BJ (cell line): ENCODE data around the gene ENOX1. TPM values are rescaled to one million over a fixed set of nuclear protein-coding genes. Genes with fewer than 3 reads are reported as not detected.

ENCODE experiments used
- CTCF ChIA-PET: fragments of 350-600 bp; formaldehyde crosslinking; extraction: SDS; loops from one replicate; lab custom pipeline; 2021; ENCODE audit warnings: antibody characterized with exemption, inconsistent platforms; lab: Yijun Ruan, JAX
- POLR2A ChIA-PET: fragments of 300-600 bp; sonication (Branson Sonifier 250); formaldehyde crosslinking; extraction: SDS; loops from one replicate; lab custom pipeline; 2021; ENCODE audit warnings: antibody characterized with exemption; lab: Charles Lee
- DNase-seq: peaks from one replicate; pipeline ENCODE4 v3.0.0-alpha.2; 2011; ENCODE audit warnings: low read depth
- H3K27me3 ChIP-seq: 2 replicates; pipeline ENCODE4 v1.6.0; 2011; ENCODE audit warnings: low read length; ENCODE audit not compliant: control insufficient read depth, insufficient read depth
- H3K36me3 ChIP-seq: 2 replicates; pipeline ENCODE4 v1.5.1; 2011; ENCODE audit warnings: low read length; ENCODE audit not compliant: control insufficient read depth, insufficient read depth
- H3K4me3 ChIP-seq: 2 replicates; pipeline ENCODE4 v1.5.1; 2011; ENCODE audit warnings: low read depth, mild to moderate bottlenecking, control low read depth, low read length
- CTCF ChIP-seq: IDR thresholded peaks from 2 replicates; pipeline ENCODE4 v1.5.1; 2011; ENCODE audit warnings: low read depth, mild to moderate bottlenecking, control low read depth, inconsistent platforms, low read length, moderate library complexity; ENCODE audit not compliant: insufficient read depth
- polyA plus RNA-seq: library from polyadenylated mRNA; depleted of rRNA; stranded (reverse); fragments of >200 nt; gene quantifications from 2 replicates; pipeline ENCODE4 v1.2.3, GENCODE V29; 2011

The ENOX1 gene
- polyA plus RNA-seq, 1 experiment = 2.1 TPM

- Histone ChIP-seq H3K27me3 (no peaks in the 10 kb centered on the region), H3K4me3 (no peak overlapping the region), H3K36me3 (no peaks in the 10 kb centered on the region)
- ChIA-PET POLR2A (no interaction called here), CTCF (no interaction called here)
- no peak for DNase-seq
- no peak for TF ChIP-seq CTCF
Measured at GRCh38 chr13:43414111-43414510, 372.7 kb downstream of the ENOX1 start.

GRCh38 chr13:43411741-43412140, 375.0 kb downstream of the ENOX1 start:
- Histone ChIP-seq H3K4me3 (no peak overlapping the region), H3K27me3 (no peaks in the 10 kb centered on the region), H3K36me3 (no peaks in the 10 kb centered on the region)
- CTCF ChIA-PET = interaction anchor here (0.8 kb wide), 1 partner anchor 375 kb away, joined by 3 read pairs; no protein-coding TSS in a partner anchor
- no peak for DNase-seq
- POLR2A ChIA-PET = no interaction called here
- TF ChIP-seq CTCF = no peak

GRCh38 chr13:43411211-43411610, 375.6 kb downstream of the ENOX1 start:
- Histone ChIP-seq H3K4me3 (no peak overlapping the region), H3K36me3 (no peaks in the 10 kb centered on the region), H3K27me3 (no peaks in the 10 kb centered on the region)
- POLR2A ChIA-PET = no interaction called here
- CTCF ChIA-PET = interaction anchor here (0.8 kb wide), 1 partner anchor 376 kb away, joined by 3 read pairs; no protein-coding TSS in a partner anchor
- no peak for DNase-seq
- no peak for TF ChIP-seq CTCF

- DNase-seq = no peak
- ChIA-PET POLR2A (no interaction called here), CTCF (no interaction called here)
- Histone ChIP-seq H3K27me3 (no peaks in the 10 kb centered on the region), H3K36me3 (no peaks in the 10 kb centered on the region), H3K4me3 (no peak overlapping the region)
- no peak for TF ChIP-seq CTCF
Measured at GRCh38 chr13:43408274-43408673, 378.5 kb downstream of the ENOX1 start.

GRCh38 chr13:43407023-43407581, 379.7 kb downstream of the ENOX1 start:
- ChIA-PET POLR2A (no interaction called here), CTCF (no interaction called here)
- DNase-seq = no peak
- H3K27me3 ChIP-seq = no peaks in the 10 kb centered on the region
- H3K4me3 ChIP-seq = no peak overlapping the region
- no peaks in the 10 kb centered on the region for H3K36me3 ChIP-seq
- TF ChIP-seq CTCF = no peak
